Upper lobe of right lung (tissue), 1 donor: ENCODE results near the gene TMEM63A. TPM values are rescaled to one million over a fixed set of nuclear protein-coding genes. Genes with fewer than 3 reads are reported as not detected.

ENCODE experiments used
- ATAC-seq: fragments of 200-7000 bp; cut with Tn5 transposase; one replicate; pipeline ENCODE4 v1.9.1; 2020; ENCODE audit warnings: mild to moderate bottlenecking, moderate library complexity
- DNase-seq: peaks from one replicate; pipeline ENCODE4 v3.0.0-alpha.2; 2020
- H3K27ac ChIP-seq: fragments of 200-600 bp; one replicate; pipeline ENCODE4 v1.8.0; 2022
- H3K27me3 ChIP-seq: fragments of 200-600 bp; one replicate; pipeline ENCODE4 v1.8.0; 2022; ENCODE audit warnings: mild to moderate bottlenecking
- H3K36me3 ChIP-seq: fragments of 200-600 bp; one replicate; pipeline ENCODE4 v1.8.0; 2022
- H3K4me1 ChIP-seq: fragments of 200-600 bp; one replicate; pipeline ENCODE4 v1.8.0; 2022
- H3K4me3 ChIP-seq: fragments of 200-600 bp; one replicate; pipeline ENCODE4 v1.8.0; 2022; ENCODE audit warnings: mild to moderate bottlenecking
- H3K9me3 ChIP-seq: fragments of 200-600 bp; one replicate; pipeline ENCODE4 v1.8.0; 2022
- intact Hi-C: fragments of 100-400 bp; cut with DNase I; formaldehyde crosslinking; loops from one replicate; pipeline ENCODE4 v1.11.0; 2022
- total RNA-seq: library from RNA; stranded (reverse); fragmentation: NEBNext Ultra II Directional; extraction: Animal tissue kit (Norgen Biotek cat#: 25700); gene quantifications from one replicate; pipeline ENCODE4 v1.2.1, GENCODE V29; 2021
- TF ChIP-seq, protein P1 (sequence below): fragments of 200-600 bp; IDR thresholded peaks from one replicate; pipeline ENCODE4 v1.8.0; 2022; ENCODE audit warnings: antibody characterized with exemption
- donor health status: DM: no; HTN: yes; CAD: no; lungs with severe emphysema.

TMEM63A gene
- total RNA-seq, 1 donor from 2014 or later: 119 TPM

DNA sequence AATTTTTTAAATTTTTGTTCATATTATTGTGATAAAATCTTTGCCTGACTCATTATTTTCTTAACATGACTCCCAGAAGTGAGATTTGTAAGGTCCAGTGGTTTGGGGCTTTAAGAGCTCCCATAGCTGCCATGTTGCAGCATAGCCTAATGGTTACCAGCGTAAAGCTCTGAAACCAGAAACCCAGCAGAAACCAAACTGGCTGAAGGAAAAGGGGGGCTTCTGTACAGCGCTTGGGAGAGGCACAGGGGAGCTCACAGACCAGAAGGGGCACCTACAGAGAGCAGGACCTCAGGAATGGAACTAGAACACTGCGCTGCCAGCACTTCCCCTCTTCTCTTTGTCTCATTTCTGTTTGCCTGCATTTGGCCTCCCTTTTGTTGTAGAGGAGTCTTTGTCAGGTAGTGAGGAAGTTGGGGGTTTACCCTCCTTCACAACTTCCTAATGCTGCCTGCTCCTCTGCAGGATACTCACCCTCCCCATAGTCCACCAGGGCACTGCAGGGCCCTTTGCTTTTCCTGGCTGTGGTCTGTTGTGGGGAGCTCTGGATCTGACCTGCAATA lies 44.5 kb upstream of the TMEM63A start:
- DNase-seq: no peak
- H3K9me3 ChIP-seq: no peaks in the 10 kb centered on the region
- no peak overlapping the region for H3K27ac ChIP-seq
- H3K4me3 ChIP-seq: no peak overlapping the region
- H3K27me3 ChIP-seq: no peaks in the 10 kb centered on the region
- TF ChIP-seq, protein P1, sequence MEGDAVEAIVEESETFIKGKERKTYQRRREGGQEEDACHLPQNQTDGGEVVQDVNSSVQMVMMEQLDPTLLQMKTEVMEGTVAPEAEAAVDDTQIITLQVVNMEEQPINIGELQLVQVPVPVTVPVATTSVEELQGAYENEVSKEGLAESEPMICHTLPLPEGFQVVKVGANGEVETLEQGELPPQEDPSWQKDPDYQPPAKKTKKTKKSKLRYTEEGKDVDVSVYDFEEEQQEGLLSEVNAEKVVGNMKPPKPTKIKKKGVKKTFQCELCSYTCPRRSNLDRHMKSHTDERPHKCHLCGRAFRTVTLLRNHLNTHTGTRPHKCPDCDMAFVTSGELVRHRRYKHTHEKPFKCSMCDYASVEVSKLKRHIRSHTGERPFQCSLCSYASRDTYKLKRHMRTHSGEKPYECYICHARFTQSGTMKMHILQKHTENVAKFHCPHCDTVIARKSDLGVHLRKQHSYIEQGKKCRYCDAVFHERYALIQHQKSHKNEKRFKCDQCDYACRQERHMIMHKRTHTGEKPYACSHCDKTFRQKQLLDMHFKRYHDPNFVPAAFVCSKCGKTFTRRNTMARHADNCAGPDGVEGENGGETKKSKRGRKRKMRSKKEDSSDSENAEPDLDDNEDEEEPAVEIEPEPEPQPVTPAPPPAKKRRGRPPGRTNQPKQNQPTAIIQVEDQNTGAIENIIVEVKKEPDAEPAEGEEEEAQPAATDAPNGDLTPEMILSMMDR: no peak
- no peak for ATAC-seq
- peaks cover 6% of the 10 kb centered on the region for H3K36me3 ChIP-seq
- intact Hi-C loops: no loop called here
- peaks cover 15% of the 10 kb centered on the region for H3K4me1 ChIP-seq

DNA sequence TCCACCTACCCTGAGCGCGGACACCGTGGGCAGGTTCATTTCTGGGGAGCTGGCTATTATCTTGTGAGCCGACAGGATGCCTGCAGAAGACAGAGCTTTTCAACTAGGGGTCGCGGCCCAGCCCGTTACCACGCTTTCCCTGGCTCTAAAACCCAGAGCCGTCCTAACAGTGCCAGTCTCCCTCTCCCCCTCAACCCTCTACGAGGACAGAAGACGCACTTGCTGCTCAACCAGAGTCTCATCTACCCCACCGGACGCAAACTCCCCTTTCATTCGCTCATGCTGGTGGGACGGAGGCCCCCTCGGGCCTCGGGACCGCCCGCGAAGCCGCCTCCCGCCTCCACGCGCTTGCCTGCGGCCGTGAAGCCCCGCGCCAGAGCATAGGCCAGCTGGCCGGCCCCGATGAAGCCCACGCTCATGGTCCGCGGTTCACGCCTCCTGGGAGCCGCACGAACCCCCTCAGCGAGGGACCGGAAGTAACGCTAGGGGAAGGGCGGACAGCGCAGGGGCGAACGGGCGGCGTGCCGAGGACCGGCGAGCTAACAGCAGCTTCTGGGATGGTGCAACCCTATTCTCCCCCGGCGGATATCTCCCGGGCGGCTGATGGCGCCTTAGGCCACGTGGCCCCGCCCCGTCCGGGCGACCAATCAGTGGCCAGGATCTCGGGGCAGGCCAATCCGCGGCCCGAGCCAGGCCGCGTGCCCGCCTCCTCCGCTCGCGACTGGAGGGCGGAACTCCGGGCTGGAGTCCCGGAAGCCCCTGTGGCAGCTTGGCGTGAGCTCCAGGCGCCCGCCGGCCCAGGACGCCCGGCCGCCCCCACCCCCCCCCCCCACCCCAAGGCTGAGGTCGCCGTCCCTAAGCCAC lies 41.7 kb upstream of the TMEM63A start, which contains the start of gene PYCR2:
Gene PYCR2 (minus strand): TSS at position 559 of the 864 bp plus-strand sequence. CDS start 140 bp downstream, at position 419.
- Histone ChIP-seq H3K9me3 (no peaks in the 10 kb centered on the region), H3K36me3 (peaks cover 19% of the 10 kb centered on the region), H3K4me3 (peak within 1 kb of the TSS; percentile 100), H3K27me3 (no peaks in the 10 kb centered on the region), H3K27ac (peak within 1 kb of the TSS; percentile 96), H3K4me1 (peaks cover 31% of the 10 kb centered on the region)
- DNase-seq: peak; percentile 98
- intact Hi-C loops: no loop called here
- peak; percentile 99 for ATAC-seq
- TF ChIP-seq, protein P1: no peak

DNA sequence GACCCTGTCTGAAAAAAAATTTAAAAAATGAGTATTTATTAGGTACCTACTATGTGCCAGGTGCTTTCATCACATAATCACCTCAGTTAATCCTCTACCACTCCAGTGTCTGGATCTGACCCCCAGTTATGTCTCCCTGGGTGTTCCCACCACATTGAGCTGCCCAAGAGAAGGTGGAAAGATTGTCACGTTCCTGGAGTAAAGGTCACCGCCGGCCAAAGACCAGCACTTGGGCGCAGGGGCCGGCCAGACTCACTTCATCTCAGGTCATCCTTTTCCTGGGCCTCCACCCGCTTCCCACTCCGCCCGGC lies 41.2 kb upstream of the TMEM63A start:
- Histone ChIP-seq H3K4me3 (peak overlapping the region; percentile 100), H3K27ac (peak overlapping the region; percentile 96), H3K4me1 (peaks cover 31% of the 10 kb centered on the region), H3K9me3 (no peaks in the 10 kb centered on the region), H3K27me3 (no peaks in the 10 kb centered on the region), H3K36me3 (peaks cover 19% of the 10 kb centered on the region)
- no peak for DNase-seq
- intact Hi-C loops: no loop called here
- peak; percentile 1 for ATAC-seq
- TF ChIP-seq, protein P1: no peak

DNA sequence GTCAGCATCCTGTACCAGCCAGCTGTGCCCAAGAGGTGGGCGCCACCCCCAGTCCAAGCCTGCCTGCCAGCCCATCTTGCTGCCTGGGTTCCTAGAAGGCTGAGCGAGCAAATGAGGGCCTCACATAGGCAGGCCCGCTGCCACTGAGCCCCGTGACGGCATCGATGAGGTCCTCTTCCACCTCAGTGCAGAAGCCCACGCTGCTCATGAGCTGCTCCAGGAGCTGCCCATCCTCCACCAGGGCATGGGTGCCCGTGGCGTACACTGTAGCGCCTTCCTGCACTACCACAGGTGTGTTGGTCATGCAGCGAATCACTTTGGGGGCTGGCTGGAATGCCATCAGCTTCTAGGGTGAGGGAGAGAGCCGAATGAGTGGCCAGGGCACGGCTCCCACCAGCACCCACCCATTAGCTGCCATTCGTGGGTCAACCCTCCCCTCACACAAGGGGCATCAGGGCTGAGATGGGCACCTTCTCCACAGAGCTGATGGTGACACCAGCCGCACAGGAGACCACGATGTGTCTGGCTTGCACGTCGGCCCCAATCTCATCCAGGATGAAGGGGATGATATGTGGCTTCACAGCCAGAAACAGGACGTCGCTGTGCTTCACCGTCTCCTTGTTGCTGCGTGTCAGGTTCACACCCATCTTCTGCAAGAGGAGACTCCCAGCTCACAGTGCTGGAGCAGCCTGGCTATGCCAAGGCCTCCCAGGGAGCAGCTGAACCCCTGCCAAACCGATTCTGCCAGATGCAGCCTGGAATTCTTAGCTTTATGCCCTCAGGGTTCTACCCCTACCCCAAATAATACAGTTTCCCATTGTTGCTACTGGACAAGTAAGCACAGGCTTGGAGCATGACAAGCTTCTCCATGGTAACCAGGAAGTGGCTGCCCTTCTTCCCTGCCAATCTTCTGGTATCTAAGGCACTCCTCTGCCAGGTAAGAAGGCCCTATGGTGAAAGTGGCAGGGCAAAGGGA lies 39.8 kb upstream of the TMEM63A start:
- DNase-seq (no peak), ATAC-seq (no peak)
- H3K36me3 ChIP-seq: peaks cover 29% of the 10 kb centered on the region
- H3K27ac ChIP-seq: no peak overlapping the region
- no peaks in the 10 kb centered on the region for H3K9me3 ChIP-seq
- peaks cover 31% of the 10 kb centered on the region for H3K4me1 ChIP-seq
- TF ChIP-seq, protein P1: no peak
- no peaks in the 10 kb centered on the region for H3K27me3 ChIP-seq
- intact Hi-C loops: no loop called here
- H3K4me3 ChIP-seq: no peak overlapping the region

DNA sequence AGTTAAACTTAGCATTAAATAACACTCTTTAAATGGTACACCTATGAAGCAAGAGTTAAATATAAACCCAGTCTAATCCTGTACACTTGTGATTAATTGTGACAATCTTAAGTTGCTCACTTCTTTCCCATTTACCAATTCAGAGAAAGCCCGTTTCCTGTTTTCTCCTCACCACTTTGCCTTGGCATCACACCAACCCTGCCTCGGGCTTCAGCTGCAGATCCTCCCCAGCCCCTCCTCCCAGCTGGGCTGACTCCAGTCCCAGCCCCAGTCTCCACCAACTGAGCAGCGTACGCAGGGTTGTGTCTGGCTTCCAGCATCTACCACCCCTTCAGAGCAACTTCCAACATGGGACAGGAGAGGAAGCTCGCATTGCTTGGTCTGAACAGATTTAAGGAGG lies 37.7 kb upstream of the TMEM63A start:
- TF ChIP-seq, protein P1: no peak
- peak overlapping the region; percentile 42 for H3K27ac ChIP-seq
- peak; percentile 79 for DNase-seq
- H3K4me3 ChIP-seq: no peak overlapping the region
- H3K27me3 ChIP-seq: no peaks in the 10 kb centered on the region
- peaks cover 44% of the 10 kb centered on the region for H3K36me3 ChIP-seq
- ATAC-seq: no peak
- intact Hi-C loops: no loop called here
- H3K9me3 ChIP-seq: no peaks in the 10 kb centered on the region
- peaks cover 31% of the 10 kb centered on the region for H3K4me1 ChIP-seq
